Fibroblast of lung (primary cell): ENCODE measurements around the gene BROX. TPM values are rescaled to one million over a fixed set of nuclear protein-coding genes. Genes with fewer than 3 reads are reported as not detected.
"Not testable (repeated sequence)": the region's sequence is repeated elsewhere in the genome, so short reads cannot be mapped to it uniquely, and the experiment has no call there.

Experiments used
- DNase-seq, 2 donors: peaks; one replicate each; pipeline versions ENCODE4 v3.0.0 to v3.0.0-alpha.2; 2010; ENCODE audit warnings: low read depth in 2 of 2
- H2AFZ ChIP-seq: 2 replicates; pipeline ENCODE4 v1.5.1; 2012; ENCODE audit warnings: low read length, control low read depth, inconsistent platforms
- H3K27ac ChIP-seq: 2 replicates; pipeline ENCODE4 v1.5.1; 2011; ENCODE audit warnings: low read length, control low read depth; ENCODE audit not compliant: insufficient read depth
- H3K27me3 ChIP-seq: 2 replicates; pipeline ENCODE4 v1.5.1; 2011; ENCODE audit warnings: mild to moderate bottlenecking, low read length; ENCODE audit not compliant: control insufficient read depth, insufficient read depth
- H3K36me3 ChIP-seq: 2 replicates; pipeline ENCODE4 v1.5.1; 2011; ENCODE audit warnings: low read length; ENCODE audit not compliant: control insufficient read depth, insufficient read depth
- H3K4me1 ChIP-seq: 2 replicates; pipeline ENCODE4 v1.5.1; 2011; ENCODE audit warnings: low read length; ENCODE audit not compliant: control insufficient read depth, insufficient read depth; ENCODE audit errors: extremely low read depth
- H3K4me2 ChIP-seq: 2 replicates; pipeline ENCODE4 v1.5.1; 2011; ENCODE audit warnings: low read length, control low read depth; ENCODE audit not compliant: insufficient read depth; ENCODE audit errors: extremely low read depth
- H3K4me3 ChIP-seq, 4 experiments: fragments of 200-600 bp in 1 of 4; sonication (generic) in 1 of 4; replicated peaks in 1 of 4; 2 replicates each; pipeline ENCODE4 v1.5.1; 2011 to 2016; ENCODE audit warnings: low read length in 4 of 4, low read depth in 3 of 4, mild to moderate bottlenecking in 3 of 4, control low read depth in 2 of 4, inconsistent platforms in 1 of 4, mixed read lengths in 1 of 4; ENCODE audit not compliant: insufficient read depth in 1 of 4; ENCODE audit errors: control extremely low read depth in 1 of 4
- H3K79me2 ChIP-seq: 2 replicates; pipeline ENCODE4 v1.5.1; 2012; ENCODE audit warnings: mild to moderate bottlenecking, low read length, inconsistent platforms; ENCODE audit not compliant: control insufficient read depth, insufficient read depth
- H3K9ac ChIP-seq: 2 replicates; pipeline ENCODE4 v1.5.1; 2011; ENCODE audit warnings: mild to moderate bottlenecking, low read length, control low read depth; ENCODE audit not compliant: insufficient read depth
- H3K9me3 ChIP-seq: 2 replicates; pipeline ENCODE4 v1.5.1; 2012; ENCODE audit warnings: low read depth, low read length; ENCODE audit not compliant: control insufficient read depth, insufficient read depth
- H4K20me1 ChIP-seq: 2 replicates; pipeline ENCODE4 v1.5.1; 2011; ENCODE audit warnings: low read length; ENCODE audit not compliant: control insufficient read depth, insufficient read depth; ENCODE audit errors: extremely low read depth
- CTCF ChIP-seq, 2 donors: IDR thresholded peaks in 1 of 2; conservative IDR thresholded peaks in 1 of 2; 1 replicate in 1 of 2; 2 replicates in 1 of 2; pipeline ENCODE4 v1.5.1; 2011 to 2012; ENCODE audit warnings: low read length in 2 of 2, control low read depth in 1 of 2, inconsistent platforms in 1 of 2, low read depth in 1 of 2, mild to moderate bottlenecking in 1 of 2
- EZH2 ChIP-seq: IDR thresholded peaks from 2 replicates; pipeline ENCODE4 v1.5.1; 2012; ENCODE audit warnings: low read length, control low read depth, mild to moderate bottlenecking; ENCODE audit errors: missing control alignments
- polyA plus RNA-seq, 2 donors: library from polyadenylated mRNA; depleted of rRNA in 1 of 2; stranded (reverse) in 1 of 2; unstranded in 1 of 2; fragments of >200 nt; gene quantifications; 2 replicates each; pipeline ENCODE4 v1.2.1, GENCODE V29; 2011 to 2012; ENCODE audit warnings: missing spikeins in 1 of 2
- total RNA-seq: library from RNA; depleted of rRNA; stranded (reverse); fragments of >200 nt; gene quantifications from 2 replicates; pipeline ENCODE4 v1.2.1, GENCODE V29; 2014

BROX gene
- total and polyA plus RNA-seq, 2 donors (not counting 1 experiment from before 2014, with no cell fraction given): 11.3 to 60.6 TPM

- no peaks in the 10 kb centered on the region for H4K20me1 ChIP-seq
- TF ChIP-seq CTCF (conservative IDR thresholded peaks at IDR 0.05 in 1 of 2, IDR thresholded peaks at IDR 0.05 in 1 of 2; ENCODE audit: low read depth in 1 of 2, low read length in 2 of 2): no peak
- no peak overlapping the region for H3K4me2 ChIP-seq
- no peaks in the 10 kb centered on the region for H3K9me3 ChIP-seq
- H3K4me1 ChIP-seq: no peaks in the 10 kb centered on the region
- no peaks in the 10 kb centered on the region for H3K36me3 ChIP-seq
- no peak for DNase-seq
- no peak overlapping the region for H3K4me3 ChIP-seq
- H3K27me3 ChIP-seq: no peaks in the 10 kb centered on the region
- H3K79me2 ChIP-seq: no peaks in the 10 kb centered on the region
- H3K9ac ChIP-seq: no peak overlapping the region
- H3K27ac ChIP-seq: no peak overlapping the region
- no peak overlapping the region for H2AFZ ChIP-seq
Measured at GRCh38 chr1:222761083-222761482, 48.7 kb downstream of the BROX start.

GRCh38 chr1:222762178-222762577 lies 49.8 kb downstream of the BROX start:
- H3K4me2 ChIP-seq, H3K27me3 ChIP-seq, H3K4me3 ChIP-seq, H3K79me2 ChIP-seq, DNase-seq, H2AFZ ChIP-seq, H4K20me1 ChIP-seq, H3K36me3 ChIP-seq, H3K27ac ChIP-seq, H3K4me1 ChIP-seq, H3K9me3 ChIP-seq, H3K9ac ChIP-seq: not testable (repeated sequence)

GRCh38 chr1:222767152-222767571 lies 54.8 kb downstream of the BROX start:
- no peak overlapping the region for H3K4me2 ChIP-seq
- H3K9ac ChIP-seq: no peak overlapping the region
- no peaks in the 10 kb centered on the region for H4K20me1 ChIP-seq
- H3K36me3 ChIP-seq: no peaks in the 10 kb centered on the region
- no peaks in the 10 kb centered on the region for H3K4me1 ChIP-seq
- H3K27me3 ChIP-seq: no peaks in the 10 kb centered on the region
- no peak for DNase-seq
- no peak for TF ChIP-seq EZH2
- H3K9me3 ChIP-seq: no peaks in the 10 kb centered on the region
- H3K79me2 ChIP-seq: no peaks in the 10 kb centered on the region
- H3K27ac ChIP-seq: no peak overlapping the region
- H2AFZ ChIP-seq: no peak overlapping the region
- no peak overlapping the region for H3K4me3 ChIP-seq

GRCh38 chr1:222768592-222768991 lies 56.2 kb downstream of the BROX start:
- H3K27ac ChIP-seq: no peak overlapping the region
- TF ChIP-seq EZH2: no peak
- no peak for TF ChIP-seq CTCF (conservative IDR thresholded peaks at IDR 0.05 in 1 of 2, IDR thresholded peaks at IDR 0.05 in 1 of 2; ENCODE audit: low read depth in 1 of 2, low read length in 2 of 2)
- DNase-seq: no peak
- H3K9me3 ChIP-seq: no peaks in the 10 kb centered on the region
- H3K79me2 ChIP-seq: no peaks in the 10 kb centered on the region
- no peak overlapping the region for H3K9ac ChIP-seq
- no peaks in the 10 kb centered on the region for H3K27me3 ChIP-seq
- no peak overlapping the region for H3K4me2 ChIP-seq
- no peaks in the 10 kb centered on the region for H4K20me1 ChIP-seq
- no peaks in the 10 kb centered on the region for H3K36me3 ChIP-seq
- no peak overlapping the region for H3K4me3 ChIP-seq
- no peak overlapping the region for H2AFZ ChIP-seq
- no peaks in the 10 kb centered on the region for H3K4me1 ChIP-seq
